C4-2B (cell line): Measurements from ENCODE around the gene PCSK1N.
"Not testable (repeated sequence)": the region's sequence is repeated elsewhere in the genome, so short reads cannot be mapped to it uniquely, and the experiment has no call there.

ENCODE experiments used
- CTCF ChIP-seq: fragments of 450-650 bp; conservative IDR thresholded peaks from 2 replicates; pipeline ENCODE4 v1.5.1; 2017; ENCODE audit warnings: mild to moderate bottlenecking
- ZFX ChIP-seq: fragments of 450-650 bp; IDR thresholded peaks from 2 replicates; pipeline ENCODE4 v1.6.1; 2017

GRCh38 chrX:48853494-48853893 is 18.1 kb upstream of the PCSK1N start:
- TF ChIP-seq CTCF, ZFX: not testable (repeated sequence)
